NCI-H1436 (cell line): ENCODE measurements around the gene ZIC1.

Source experiments
- DNase-seq: peaks from one replicate; lab custom pipeline; 2025; lab: John Stamatoyannopoulos, UW

The ZIC1 gene

GRCh38 chr3:147395899-147396711 is 13.1 kb upstream of the ZIC1 start:
- no peak for DNase-seq

- DNase-seq = no peak
These were observed 12.5 kb upstream of the ZIC1 start for GRCh38 chr3:147396712-147397046.

GRCh38 chr3:147397155-147397874 is 11.8 kb upstream of the ZIC1 start:
- no peak for DNase-seq

- DNase-seq = no peak
These were observed 11.0 kb upstream of the ZIC1 start for GRCh38 chr3:147397875-147398812.

- DNase-seq = no peak
These were observed 10.2 kb upstream of the ZIC1 start for GRCh38 chr3:147398813-147399534.

GRCh38 chr3:147400111-147400510 is 9.1 kb upstream of the ZIC1 start:
- no peak for DNase-seq

GRCh38 chr3:147400999-147401398 is 8.2 kb upstream of the ZIC1 start:
- no peak for DNase-seq

- DNase-seq = no peak
These were observed 7.7 kb upstream of the ZIC1 start for GRCh38 chr3:147401421-147401820.

GRCh38 chr3:147402159-147402558 is 7.0 kb upstream of the ZIC1 start:
- DNase-seq = no peak

GRCh38 chr3:147403511-147403910 is 5.7 kb upstream of the ZIC1 start:
- no peak for DNase-seq

GRCh38 chr3:147404000-147404799 is 5.0 kb upstream of the ZIC1 start:
- DNase-seq = no peak

GRCh38 chr3:147404800-147405230 is 4.3 kb upstream of the ZIC1 start:
- DNase-seq = no peak

- DNase-seq = no peak
These were observed 3.7 kb upstream of the ZIC1 start for GRCh38 chr3:147405231-147406027.

- DNase-seq = no peak
These were observed 2.9 kb upstream of the ZIC1 start, which contains the start of gene ZIC4 for GRCh38 chr3:147406028-147406931. Gene ZIC4, minus strand, starts transcription at chr3:147406543. Its CDS starts 3,746 bp downstream, at chr3:147402797.

- DNase-seq = no peak
These were observed 2.1 kb upstream of the ZIC1 start for GRCh38 chr3:147407114-147407497.

- DNase-seq = no peak
These were observed 1.5 kb upstream of the ZIC1 start for GRCh38 chr3:147407498-147408187.

- no peak for DNase-seq
These were observed 721 bp upstream of the ZIC1 start for GRCh38 chr3:147408188-147409100.
